Prostate gland (tissue), 2 donors: ENCODE measurements around the gene PDP2. TPM values are rescaled to one million over a fixed set of nuclear protein-coding genes. Genes with fewer than 3 reads are reported as not detected.

ENCODE experiments used
- DNase-seq: peaks from one replicate; pipeline ENCODE4 v3.0.0-alpha.2; 2019; ENCODE audit warnings: low spot score
- H3K27ac ChIP-seq, 2 donors: fragments of 200-600 bp; sonication (generic); 2 replicates each; pipeline ENCODE4 v1.5.1; 2017 to 2019
- H3K27me3 ChIP-seq: fragments of 200-600 bp; sonication (generic); replicated peaks from 2 replicates; pipeline ENCODE4 v1.5.1; 2019; ENCODE audit not compliant: insufficient read depth
- H3K36me3 ChIP-seq, 2 donors: fragments of 200-600 bp; sonication (generic); 1 replicate in 1 of 2; 2 replicates in 1 of 2; pipeline versions ENCODE4 v1.5.1 to v1.8.1; 2017 to 2019
- H3K4me1 ChIP-seq: fragments of 200-600 bp; sonication (generic); replicated peaks from 2 replicates; pipeline ENCODE4 v1.5.1; 2019
- H3K4me3 ChIP-seq, 2 donors: fragments of 200-600 bp; sonication (generic); 2 replicates each; pipeline ENCODE4 v1.5.1; 2017 to 2019
- H3K9me3 ChIP-seq: fragments of 200-600 bp; sonication (generic); 2 replicates; pipeline ENCODE4 v1.5.1; 2017
- POLR2A ChIP-seq: fragments of 450-650 bp; IDR thresholded peaks from one replicate; pipeline ENCODE4 v1.6.1; 2016; ENCODE audit warnings: antibody characterized with exemption, mild to moderate bottlenecking
- POLR2AphosphoS5 ChIP-seq: sonication (generic); formaldehyde crosslinking; IDR thresholded peaks from one replicate; pipeline ENCODE4 v1.6.1; 2017; ENCODE audit warnings: antibody characterized with exemption
- WGBS: methylation state at CpG from one replicate; pipeline ENCODE4 v1.1.5; 2018; 5-methylcytosine and 5-hydroxymethylcytosine counted together
- intact Hi-C: fragments of 100-400 bp; cut with DNase I; formaldehyde crosslinking; loops from one replicate; pipeline ENCODE4 v1.14.2; 2022
- total RNA-seq, 2 donors: library from RNA; depleted of rRNA; stranded (reverse); fragments of >200 nt; gene quantifications; one replicate each; pipeline ENCODE4 v1.1.0, GENCODE V29; 2016
- TF ChIP-seq, protein P1 (sequence below), 4 experiments: fragments of 200-600 bp in 2 of 4; fragments of 450-650 bp in 2 of 4; sonication (generic) in 2 of 4; IDR thresholded peaks; 1 replicate in 3 of 4; 2 replicates in 1 of 4; pipeline ENCODE4 v1.5.1; 2016 to 2019; ENCODE audit warnings: antibody characterized with exemption in 4 of 4, mild to moderate bottlenecking in 2 of 4, moderate library complexity in 2 of 4

PDP2 gene
- total RNA-seq, 2 donors from 2014 or later: 9.2 to 21.9 TPM

DNA sequence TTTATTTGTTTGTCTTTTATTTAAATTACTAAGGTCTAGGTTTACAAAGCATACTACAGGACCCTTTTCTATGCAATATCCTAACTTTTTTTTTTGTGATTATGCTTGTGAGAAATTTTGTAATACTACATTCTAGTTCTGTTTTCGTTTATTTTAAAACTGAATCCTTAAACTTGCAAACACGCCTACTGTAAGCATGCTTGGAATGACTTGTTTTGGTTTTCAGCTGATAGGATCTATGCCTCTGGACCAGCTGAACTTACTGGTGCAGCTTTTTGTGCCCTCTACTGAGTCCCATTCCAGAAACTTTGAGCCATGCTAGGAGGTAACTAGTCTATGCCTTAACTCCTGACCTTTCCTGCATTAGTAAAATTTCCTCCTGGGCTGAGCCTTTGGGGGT is 6.0 kb downstream of the PDP2 start:
- intact Hi-C loops: no loop called here
- DNase-seq: no peak
- no peak overlapping the region for H3K27ac ChIP-seq
- H3K9me3 ChIP-seq: no peaks in the 10 kb centered on the region
- TF ChIP-seq POLR2AphosphoS5: no peak
- TF ChIP-seq, protein P1, sequence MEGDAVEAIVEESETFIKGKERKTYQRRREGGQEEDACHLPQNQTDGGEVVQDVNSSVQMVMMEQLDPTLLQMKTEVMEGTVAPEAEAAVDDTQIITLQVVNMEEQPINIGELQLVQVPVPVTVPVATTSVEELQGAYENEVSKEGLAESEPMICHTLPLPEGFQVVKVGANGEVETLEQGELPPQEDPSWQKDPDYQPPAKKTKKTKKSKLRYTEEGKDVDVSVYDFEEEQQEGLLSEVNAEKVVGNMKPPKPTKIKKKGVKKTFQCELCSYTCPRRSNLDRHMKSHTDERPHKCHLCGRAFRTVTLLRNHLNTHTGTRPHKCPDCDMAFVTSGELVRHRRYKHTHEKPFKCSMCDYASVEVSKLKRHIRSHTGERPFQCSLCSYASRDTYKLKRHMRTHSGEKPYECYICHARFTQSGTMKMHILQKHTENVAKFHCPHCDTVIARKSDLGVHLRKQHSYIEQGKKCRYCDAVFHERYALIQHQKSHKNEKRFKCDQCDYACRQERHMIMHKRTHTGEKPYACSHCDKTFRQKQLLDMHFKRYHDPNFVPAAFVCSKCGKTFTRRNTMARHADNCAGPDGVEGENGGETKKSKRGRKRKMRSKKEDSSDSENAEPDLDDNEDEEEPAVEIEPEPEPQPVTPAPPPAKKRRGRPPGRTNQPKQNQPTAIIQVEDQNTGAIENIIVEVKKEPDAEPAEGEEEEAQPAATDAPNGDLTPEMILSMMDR (IDR thresholded peaks at IDR 0.05): no peak
- TF ChIP-seq POLR2A: no peak
- H3K36me3 ChIP-seq: peaks cover 0 to 5% of the 10 kb centered on the region in 2 donors
- no peaks in the 10 kb centered on the region for H3K4me1 ChIP-seq
- WGBS: 29% methylated on average over 2 of the region's 2 CpGs
- H3K4me3 ChIP-seq: no peak overlapping the region
- H3K27me3 ChIP-seq: no peaks in the 10 kb centered on the region

DNA sequence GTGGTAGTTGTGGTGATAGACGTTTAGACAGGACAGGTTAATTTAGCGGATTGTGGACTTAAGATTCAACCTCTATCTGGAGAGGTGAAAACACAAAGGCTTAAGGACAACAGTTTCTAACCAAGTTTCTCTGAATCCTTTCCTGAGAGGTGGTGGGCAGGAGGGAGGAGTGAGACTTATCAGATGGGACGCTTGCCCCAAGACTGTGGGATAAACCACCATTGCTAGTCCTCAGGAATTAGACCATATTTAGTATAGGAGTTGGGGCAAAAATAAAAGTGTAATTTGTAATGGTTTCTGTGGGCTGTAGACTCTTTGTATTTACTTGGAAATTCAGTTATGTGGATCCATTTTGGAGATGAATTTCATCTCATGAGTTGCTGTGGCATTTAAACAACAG is 6.6 kb downstream of the PDP2 start:
- Histone ChIP-seq H3K36me3 (peaks cover 0 to 5% of the 10 kb centered on the region in 2 donors), H3K27ac (no peak overlapping the region), H3K4me3 (no peak overlapping the region), H3K9me3 (no peaks in the 10 kb centered on the region), H3K4me1 (no peaks in the 10 kb centered on the region), H3K27me3 (no peaks in the 10 kb centered on the region)
- no peak for DNase-seq
- 66% methylated on average over 3 of the region's 3 CpGs for WGBS
- TF ChIP-seq POLR2A (no peak), POLR2AphosphoS5 (no peak)
- TF ChIP-seq, protein P1 (IDR thresholded peaks at IDR 0.05): no peak
- intact Hi-C loops: no loop called here

- DNase-seq: no peak
- TF ChIP-seq POLR2A (no peak), POLR2AphosphoS5 (no peak)
- TF ChIP-seq, protein P1 (IDR thresholded peaks at IDR 0.05): no peak
- Histone ChIP-seq H3K27ac (no peak overlapping the region), H3K27me3 (no peaks in the 10 kb centered on the region), H3K9me3 (no peaks in the 10 kb centered on the region), H3K4me3 (no peak overlapping the region), H3K4me1 (no peaks in the 10 kb centered on the region), H3K36me3 (peaks cover 0 to 5% of the 10 kb centered on the region in 2 donors)
- intact Hi-C loops: no loop called here
- WGBS: 92% methylated on average over 6 of the region's 6 CpGs
These were observed 8.6 kb downstream of the PDP2 start for GRCh38 chr16:66888647-66889615.

- TF ChIP-seq POLR2A: no peak
- TF ChIP-seq, protein P1 (IDR thresholded peaks at IDR 0.05): no peak
- TF ChIP-seq POLR2AphosphoS5: no peak
- 68% methylated on average over 4 of the region's 4 CpGs for WGBS
- Histone ChIP-seq H3K9me3 (no peaks in the 10 kb centered on the region), H3K4me3 (no peak overlapping the region), H3K27me3 (no peaks in the 10 kb centered on the region), H3K27ac (no peak overlapping the region), H3K36me3 (peaks cover 0 to 2% of the 10 kb centered on the region in 2 donors), H3K4me1 (no peaks in the 10 kb centered on the region)
- no peak for DNase-seq
- intact Hi-C loops: loop anchor here (5.0 kb wide), 1 partner anchor 268 kb away; the partner anchor contains the start of genes FBXL8 and TRADD
These were observed 9.3 kb downstream of the PDP2 start for GRCh38 chr16:66889622-66890021.
